HUES64 (cell line): ENCODE results near the gene PRPS2.

Experiments used
- H3K27ac ChIP-seq: 2 replicates; pipeline ENCODE4 v1.7.0; 2013; ENCODE audit warnings: low read depth, low read length, inconsistent platforms
- H3K27me3 ChIP-seq: 2 replicates; pipeline ENCODE4 v1.6.1; 2013; ENCODE audit warnings: mild to moderate bottlenecking, low read length; ENCODE audit not compliant: insufficient read depth
- H3K36me3 ChIP-seq: 2 replicates; pipeline ENCODE4 v1.6.1; 2013; ENCODE audit warnings: mild to moderate bottlenecking, low read length; ENCODE audit not compliant: insufficient read depth
- H3K4me1 ChIP-seq: 2 replicates; pipeline ENCODE4 v1.6.1; 2013; ENCODE audit warnings: mild to moderate bottlenecking, low read length, moderate library complexity; ENCODE audit not compliant: insufficient read depth
- H3K4me3 ChIP-seq: 2 replicates; pipeline ENCODE4 v1.5.1; 2013; ENCODE audit warnings: mild to moderate bottlenecking, low read length, moderate library complexity
- H3K9ac ChIP-seq: 2 replicates; pipeline ENCODE4 v1.6.1; 2013; ENCODE audit warnings: mild to moderate bottlenecking, low read depth, low read length
- H3K9me3 ChIP-seq: 2 replicates; pipeline ENCODE4 v1.6.1; 2013; ENCODE audit warnings: low read depth, low read length; ENCODE audit not compliant: insufficient read depth
- WGBS: fragments of 150-250, 120-280 bp; methylation state at CpG from one replicate; pipeline ENCODE4 v1.1.7; 2013; ENCODE audit warnings: missing lambda C conversion rate; 5-methylcytosine and 5-hydroxymethylcytosine counted together

PRPS2 gene

DNA sequence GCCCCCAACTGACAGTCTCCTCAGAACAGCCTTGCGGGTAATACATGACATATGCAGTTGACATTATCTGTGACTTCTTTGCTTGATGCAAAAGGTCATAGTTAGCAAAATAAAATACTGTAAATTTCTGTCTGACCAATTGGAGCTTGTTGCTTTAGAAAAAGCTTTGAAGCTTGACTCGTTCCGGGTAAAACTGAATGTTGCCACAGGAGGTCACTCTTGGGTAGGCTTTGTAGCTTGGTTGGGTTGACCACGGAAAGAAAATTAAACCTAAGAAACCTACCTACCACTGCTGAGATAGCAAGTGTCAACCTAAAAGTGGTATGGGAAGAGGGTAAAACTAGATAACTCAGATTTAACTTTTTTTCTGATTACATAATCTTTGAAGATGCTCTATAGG, 23.2 kb downstream of the PRPS2 start:
- Histone ChIP-seq H3K4me3 (no peak overlapping the region), H3K36me3 (peaks cover 58% of the 10 kb centered on the region), H3K9ac (no peak overlapping the region), H3K27me3 (no peaks in the 10 kb centered on the region), H3K4me1 (peaks cover 6% of the 10 kb centered on the region; the same call in 1 of the 2 replicates), H3K9me3 (no peaks in the 10 kb centered on the region), H3K27ac (no peak overlapping the region)
- 54% methylated on average over 3 of the region's 4 CpGs for WGBS

DNA sequence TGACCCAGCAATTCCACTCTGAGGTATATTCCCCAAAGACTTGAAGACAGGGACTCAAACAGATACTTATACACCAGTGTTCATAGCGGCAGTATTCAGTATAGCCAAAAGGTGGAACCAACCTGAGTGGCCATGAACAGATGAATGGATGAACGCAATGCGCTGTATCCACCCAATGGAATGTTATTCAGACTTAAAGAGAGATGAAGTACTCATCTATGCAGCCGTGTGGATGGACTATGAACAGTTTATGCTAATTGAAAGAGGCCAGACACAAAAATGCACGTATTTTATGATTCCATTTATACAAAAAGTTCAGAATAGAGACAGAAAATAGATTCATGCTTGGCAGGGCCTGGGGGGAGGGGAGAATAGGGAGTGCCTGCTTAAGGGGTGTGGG, 26.3 kb downstream of the PRPS2 start:
- Histone ChIP-seq H3K36me3 (peaks cover 64% of the 10 kb centered on the region), H3K4me3 (no peak overlapping the region), H3K27me3 (no peaks in the 10 kb centered on the region), H3K27ac (no peak overlapping the region), H3K9ac (no peak overlapping the region), H3K4me1 (no peaks in the 10 kb centered on the region; the same call in 1 of the 2 replicates), H3K9me3 (no peaks in the 10 kb centered on the region)
- WGBS: 69% methylated on average over 4 of the region's 5 CpGs

DNA sequence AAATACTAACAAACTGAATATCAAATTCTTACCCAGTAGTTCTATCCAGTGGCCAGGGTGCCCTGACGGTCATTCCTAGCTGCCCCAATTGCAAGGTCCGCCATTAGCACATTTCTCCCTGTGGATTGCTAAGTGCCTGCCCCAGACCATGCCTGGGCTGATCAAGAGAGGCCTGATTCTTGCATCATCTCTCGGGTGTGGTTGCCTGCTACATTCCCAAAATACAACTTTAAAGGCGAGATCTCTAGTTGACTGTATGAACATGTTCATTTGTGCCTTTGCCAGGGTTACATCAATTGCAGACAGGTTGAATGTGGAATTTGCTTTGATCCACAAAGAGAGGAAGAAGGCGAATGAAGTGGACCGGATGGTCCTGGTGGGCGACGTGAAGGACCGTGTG, 28.0 kb downstream of the PRPS2 start:
- Histone ChIP-seq H3K27ac (no peak overlapping the region), H3K36me3 (peaks cover 74% of the 10 kb centered on the region)
- 96% methylated on average over 9 of the region's 9 CpGs for WGBS

DNA sequence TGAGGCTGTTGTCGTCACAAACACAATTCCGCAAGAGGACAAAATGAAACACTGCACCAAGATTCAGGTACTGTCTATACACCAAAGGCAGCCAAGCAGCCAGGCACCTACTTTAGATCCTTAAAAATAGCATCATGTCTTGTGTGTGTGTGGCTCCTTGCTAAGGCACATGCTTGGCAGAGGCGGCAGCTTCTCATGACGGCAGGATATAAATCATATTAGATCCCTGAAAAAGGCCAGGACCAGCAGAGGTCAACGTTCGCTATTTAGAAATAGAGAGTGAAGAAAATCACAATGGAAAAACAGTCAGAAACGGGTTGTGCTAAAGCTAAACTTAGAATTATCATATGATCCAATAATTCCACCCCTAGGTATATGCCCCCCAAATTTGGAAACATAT, 29.5 kb downstream of the PRPS2 start:
- peaks cover 80% of the 10 kb centered on the region for H3K36me3 ChIP-seq
- H3K4me1 ChIP-seq: no peaks in the 10 kb centered on the region
- H3K27ac ChIP-seq: no peak overlapping the region
- no peaks in the 10 kb centered on the region for H3K9me3 ChIP-seq
- no peak overlapping the region for H3K4me3 ChIP-seq
- no peak overlapping the region for H3K9ac ChIP-seq
- WGBS: 94% methylated on average over 7 of the region's 7 CpGs
- H3K27me3 ChIP-seq: no peaks in the 10 kb centered on the region

More for the DNA sequence above, 28.0 kb downstream of the PRPS2 start:
- Histone ChIP-seq H3K27me3 (no peaks in the 10 kb centered on the region), H3K9ac (no peak overlapping the region), H3K4me1 (no peaks in the 10 kb centered on the region; the same call in 1 of the 2 replicates), H3K9me3 (no peaks in the 10 kb centered on the region), H3K4me3 (no peak overlapping the region)

DNA sequence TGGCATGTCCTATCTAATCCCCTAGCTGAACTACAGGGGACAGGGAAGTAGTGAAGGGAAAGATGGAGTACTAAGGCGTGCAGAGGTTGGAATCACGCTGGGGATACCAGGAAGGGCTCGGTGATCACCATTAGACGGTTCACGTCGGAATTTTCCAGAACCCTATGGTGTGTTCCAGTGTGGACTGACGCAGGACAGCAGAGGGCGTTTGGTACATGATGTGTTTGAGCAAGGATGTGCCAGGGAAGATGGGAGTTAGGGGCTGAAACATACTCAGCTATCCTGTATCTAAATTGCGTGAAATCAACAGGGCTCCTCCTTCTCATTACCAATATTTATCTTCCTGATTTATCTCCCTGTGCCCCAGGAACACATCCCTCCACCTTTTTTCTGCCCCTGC, 33.7 kb downstream of the PRPS2 start:
- no peaks in the 10 kb centered on the region for H3K27me3 ChIP-seq

DNA sequence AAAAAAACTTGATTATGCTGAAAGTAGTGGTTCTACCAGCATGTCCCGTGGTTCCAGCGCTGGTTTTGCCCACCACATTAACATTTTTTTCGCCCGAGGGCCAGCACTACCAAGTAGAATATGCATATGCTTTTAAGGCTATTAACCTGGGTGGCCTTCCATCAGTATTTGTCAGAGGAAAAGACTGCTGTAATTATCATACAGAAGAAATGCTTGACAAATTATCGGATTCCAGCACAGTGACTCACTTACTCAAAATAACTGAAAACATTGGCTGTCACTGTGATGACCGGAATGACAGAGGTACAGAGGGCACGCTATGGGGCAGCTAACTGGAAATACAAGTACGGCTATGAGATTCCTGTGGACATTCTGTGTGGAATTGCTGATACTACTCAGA, 34.6 kb downstream of the PRPS2 start:
- 93% methylated on average over 8 of the region's 8 CpGs for WGBS
- no peak overlapping the region for H3K4me3 ChIP-seq
- no peaks in the 10 kb centered on the region for H3K4me1 ChIP-seq
- no peak overlapping the region for H3K9ac ChIP-seq
- H3K36me3 ChIP-seq: peaks cover 46% of the 10 kb centered on the region
- H3K27ac ChIP-seq: no peak overlapping the region
- H3K27me3 ChIP-seq: no peaks in the 10 kb centered on the region
- no peaks in the 10 kb centered on the region for H3K9me3 ChIP-seq

More for the DNA sequence above, 33.7 kb downstream of the PRPS2 start:
- Histone ChIP-seq H3K9me3 (no peaks in the 10 kb centered on the region), H3K4me1 (no peaks in the 10 kb centered on the region), H3K27ac (no peak overlapping the region), H3K36me3 (peaks cover 55% of the 10 kb centered on the region), H3K9ac (no peak overlapping the region), H3K4me3 (no peak overlapping the region)
- 86% methylated on average over 9 of the region's 9 CpGs for WGBS

DNA sequence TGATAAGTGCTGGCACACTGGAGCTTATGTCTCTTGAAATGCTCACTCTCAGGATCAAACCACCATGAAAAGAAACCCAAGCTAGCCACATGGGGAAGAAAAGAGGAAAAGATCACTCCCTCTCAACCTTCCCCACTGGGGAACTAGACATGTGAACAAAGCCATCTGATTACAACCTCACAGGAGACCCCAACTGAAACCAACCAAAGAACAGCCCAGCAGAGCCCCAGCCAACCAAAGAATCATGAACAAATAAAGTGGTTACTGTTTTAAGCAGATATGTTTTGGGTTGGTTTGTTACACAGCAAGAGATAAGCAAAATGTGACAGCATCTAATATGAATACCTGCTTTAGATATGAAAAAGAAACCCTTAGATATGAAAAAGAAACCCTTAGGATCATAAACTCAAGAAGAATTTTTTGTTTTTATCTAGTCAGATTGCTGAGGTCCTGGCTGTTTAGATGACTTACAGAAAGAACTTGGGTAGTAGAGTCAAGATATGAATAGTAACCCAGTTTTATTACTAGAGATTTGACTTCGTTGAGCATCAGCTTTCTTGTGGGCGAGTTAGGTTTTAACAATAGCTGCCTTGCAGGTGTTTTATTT, 52.0 kb downstream of the PRPS2 start:
- WGBS: 94% methylated on average over 2 of the region's 2 CpGs
- peaks cover 8% of the 10 kb centered on the region; the same call in 1 of the 2 replicates for H3K4me1 ChIP-seq
- H3K4me3 ChIP-seq: no peak overlapping the region
- H3K9ac ChIP-seq: no peak overlapping the region
- no peaks in the 10 kb centered on the region for H3K27me3 ChIP-seq
- no peaks in the 10 kb centered on the region for H3K36me3 ChIP-seq
- H3K27ac ChIP-seq: no peak overlapping the region
- H3K9me3 ChIP-seq: no peaks in the 10 kb centered on the region

DNA sequence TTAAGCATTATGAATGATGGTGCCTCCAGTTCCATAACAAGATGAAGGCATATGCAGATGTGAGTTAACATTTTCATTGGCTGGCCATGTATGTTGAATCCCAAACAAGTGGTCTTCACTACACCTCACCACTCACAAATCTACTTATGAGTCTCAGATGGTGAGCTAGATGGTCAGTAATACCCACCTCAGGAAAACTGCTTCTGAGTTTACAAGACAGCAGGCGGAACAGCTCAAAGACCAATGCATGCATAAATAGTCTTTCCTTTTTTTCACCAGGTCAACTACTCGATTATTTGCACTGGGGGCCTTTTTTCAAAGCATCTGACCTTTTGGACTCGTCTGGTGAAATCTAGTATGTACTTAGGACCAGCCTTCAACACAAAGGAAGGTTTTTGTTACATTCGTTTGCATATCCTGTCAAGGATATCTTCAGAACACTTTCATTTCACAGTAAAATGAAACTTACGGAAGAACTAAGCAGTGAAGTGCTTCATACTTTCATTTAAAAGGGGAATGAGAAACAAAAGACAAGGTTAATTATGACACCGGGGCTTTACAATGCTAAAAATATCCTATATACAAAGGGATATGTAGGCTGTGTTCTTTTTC, 52.6 kb downstream of the PRPS2 start:
- H3K27ac ChIP-seq: no peak overlapping the region
- WGBS: 83% methylated on average over 4 of the region's 6 CpGs
- no peak overlapping the region for H3K4me3 ChIP-seq
- H3K4me1 ChIP-seq: peaks cover 8% of the 10 kb centered on the region; the same call in 1 of the 2 replicates
- no peak overlapping the region for H3K9ac ChIP-seq
- no peaks in the 10 kb centered on the region for H3K27me3 ChIP-seq
- H3K36me3 ChIP-seq: no peaks in the 10 kb centered on the region
- H3K9me3 ChIP-seq: no peaks in the 10 kb centered on the region

DNA sequence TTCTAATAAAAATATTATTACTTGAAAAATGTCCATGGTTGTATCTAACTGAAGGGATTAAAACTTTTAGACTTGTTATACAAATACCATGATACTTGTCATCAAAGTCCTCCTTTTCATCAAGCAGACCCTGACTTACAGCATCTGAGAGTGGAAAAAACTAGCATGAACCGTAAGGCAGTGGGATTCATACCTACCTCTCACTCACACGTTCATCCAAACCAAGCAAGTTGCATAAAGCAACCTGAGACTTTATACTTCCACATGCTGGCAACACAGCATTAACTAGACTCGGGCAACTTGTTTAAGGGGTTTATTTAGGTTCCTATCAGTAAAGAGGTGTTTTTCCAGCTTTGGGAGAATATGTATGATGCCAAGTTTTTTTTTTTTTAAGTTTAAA, 53.1 kb downstream of the PRPS2 start:
- 73% methylated on average over 2 of the region's 3 CpGs for WGBS
- Histone ChIP-seq H3K36me3 (no peaks in the 10 kb centered on the region), H3K27me3 (no peaks in the 10 kb centered on the region), H3K4me1 (peaks cover 8% of the 10 kb centered on the region; the same call in 1 of the 2 replicates), H3K27ac (no peak overlapping the region), H3K4me3 (no peak overlapping the region), H3K9me3 (no peaks in the 10 kb centered on the region), H3K9ac (no peak overlapping the region)

DNA sequence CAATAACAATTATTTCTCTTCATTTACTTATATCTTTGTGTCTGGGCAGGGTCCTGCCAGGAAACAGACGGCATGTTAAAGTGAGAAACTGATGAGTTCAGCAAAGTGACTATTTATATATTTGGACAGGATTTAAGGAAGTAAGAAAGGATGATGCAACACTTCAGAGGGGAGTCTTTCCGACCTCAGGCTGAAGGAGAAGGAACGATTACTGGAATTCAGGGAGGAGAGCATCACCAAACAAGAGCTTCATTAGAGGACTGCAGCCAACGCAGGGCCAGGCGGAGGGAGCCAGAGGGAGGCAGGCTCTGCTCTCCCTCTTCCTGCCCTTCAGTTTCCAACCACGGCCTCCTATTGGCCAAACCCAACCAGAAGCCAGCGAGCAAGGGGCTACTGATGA, 74.1 kb downstream of the PRPS2 start:
- H3K9me3 ChIP-seq: no peaks in the 10 kb centered on the region
- no peaks in the 10 kb centered on the region for H3K36me3 ChIP-seq
- H3K27me3 ChIP-seq: no peaks in the 10 kb centered on the region
- H3K4me3 ChIP-seq: no peak overlapping the region
- no peaks in the 10 kb centered on the region for H3K4me1 ChIP-seq
- H3K9ac ChIP-seq: no peak overlapping the region
- no peak overlapping the region for H3K27ac ChIP-seq
- 97% methylated on average over 7 of the region's 7 CpGs for WGBS

DNA sequence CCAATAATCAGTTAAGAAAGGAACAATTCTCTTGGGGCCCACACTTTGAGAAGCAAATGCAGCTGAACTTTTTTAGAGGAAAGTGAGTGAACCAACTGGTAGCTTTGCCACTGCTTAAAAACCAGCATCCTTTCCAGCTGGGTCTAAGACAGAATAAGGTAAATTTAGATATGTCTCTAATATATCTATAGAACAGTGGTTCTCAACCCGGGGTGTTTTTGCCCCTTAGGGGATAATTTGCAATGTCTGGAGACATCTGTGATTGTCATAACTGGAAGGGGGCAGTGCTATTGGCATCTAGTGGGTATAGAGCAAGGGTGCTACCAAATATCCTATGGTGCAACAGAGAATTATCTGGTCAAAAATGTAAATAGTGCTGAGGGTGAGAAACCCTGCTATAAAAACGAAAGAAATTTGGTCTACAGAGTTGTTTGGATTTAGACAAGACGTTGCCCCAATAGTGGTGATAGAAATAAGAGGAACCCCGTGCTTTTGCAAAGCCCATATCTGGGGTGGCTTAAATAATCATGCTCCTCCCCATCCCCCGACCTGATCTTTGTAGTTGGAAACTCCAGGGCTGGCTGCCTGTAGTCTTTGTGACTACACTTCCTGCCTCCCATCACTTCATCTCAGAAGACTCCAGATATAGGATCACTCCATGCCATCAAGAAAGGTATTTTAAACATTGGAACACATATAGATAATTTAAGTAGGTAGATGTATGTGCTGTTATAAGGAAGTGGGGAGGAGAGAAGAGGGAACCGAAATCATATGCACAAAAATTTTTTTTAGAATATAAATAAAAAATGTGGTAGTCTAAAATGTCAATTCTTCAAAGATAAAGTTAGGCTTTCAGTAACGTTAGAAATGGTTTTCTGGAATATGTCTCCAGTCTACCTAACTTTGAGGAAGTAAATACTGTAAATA, 75.5 kb downstream of the PRPS2 start, which contains the start of gene TLR7:
TSS of gene TLR7 (plus strand) at position 622 of the 927 bp plus-strand sequence. CDS start 507 bp downstream, outside the sequence.
- H3K27ac ChIP-seq: no peak within 1 kb of the TSS
- no peaks in the 10 kb centered on the region; the same call in 1 of the 2 replicates for H3K4me1 ChIP-seq
- WGBS: 90% methylated on average over 6 of the region's 7 CpGs
- no peaks in the 10 kb centered on the region for H3K36me3 ChIP-seq
- H3K4me3 ChIP-seq: no peak within 1 kb of the TSS
- no peak within 1 kb of the TSS for H3K9ac ChIP-seq
- no peaks in the 10 kb centered on the region for H3K9me3 ChIP-seq
- H3K27me3 ChIP-seq: no peaks in the 10 kb centered on the region
